Measurements from ENCODE around the gene TSPAN6.

DNA sequence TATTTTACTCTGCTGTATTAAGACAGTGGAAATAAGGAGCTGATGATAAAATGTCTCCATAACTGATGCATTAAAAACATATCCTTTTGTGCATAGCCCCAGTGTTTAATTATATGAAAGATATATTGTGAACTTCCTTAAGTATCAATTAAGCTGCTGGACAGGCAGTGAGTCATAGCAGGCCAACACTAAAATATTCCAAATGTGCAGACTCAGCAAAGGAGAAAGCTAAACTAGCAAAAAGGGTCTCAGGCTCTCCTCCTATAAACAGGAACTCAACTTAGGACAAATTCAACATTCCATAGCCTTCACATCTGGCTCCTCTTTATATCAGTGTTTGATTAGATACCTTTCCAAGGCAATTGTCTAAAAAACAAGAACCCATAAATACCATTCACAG is 36.3 kb downstream of the TSPAN6 start:
- TF ChIP-seq, protein P1, sequence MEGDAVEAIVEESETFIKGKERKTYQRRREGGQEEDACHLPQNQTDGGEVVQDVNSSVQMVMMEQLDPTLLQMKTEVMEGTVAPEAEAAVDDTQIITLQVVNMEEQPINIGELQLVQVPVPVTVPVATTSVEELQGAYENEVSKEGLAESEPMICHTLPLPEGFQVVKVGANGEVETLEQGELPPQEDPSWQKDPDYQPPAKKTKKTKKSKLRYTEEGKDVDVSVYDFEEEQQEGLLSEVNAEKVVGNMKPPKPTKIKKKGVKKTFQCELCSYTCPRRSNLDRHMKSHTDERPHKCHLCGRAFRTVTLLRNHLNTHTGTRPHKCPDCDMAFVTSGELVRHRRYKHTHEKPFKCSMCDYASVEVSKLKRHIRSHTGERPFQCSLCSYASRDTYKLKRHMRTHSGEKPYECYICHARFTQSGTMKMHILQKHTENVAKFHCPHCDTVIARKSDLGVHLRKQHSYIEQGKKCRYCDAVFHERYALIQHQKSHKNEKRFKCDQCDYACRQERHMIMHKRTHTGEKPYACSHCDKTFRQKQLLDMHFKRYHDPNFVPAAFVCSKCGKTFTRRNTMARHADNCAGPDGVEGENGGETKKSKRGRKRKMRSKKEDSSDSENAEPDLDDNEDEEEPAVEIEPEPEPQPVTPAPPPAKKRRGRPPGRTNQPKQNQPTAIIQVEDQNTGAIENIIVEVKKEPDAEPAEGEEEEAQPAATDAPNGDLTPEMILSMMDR (IDR thresholded peaks at IDR 0.05 in 8 of 11, conservative IDR thresholded peaks at IDR 0.05 in 3 of 11) = no peak
- no peak for TF ChIP-seq POLR2A (IDR thresholded peaks at IDR 0.05)
